GM12892 (cell line): ENCODE measurements around the gene ZNF414.

Experiments
- POLR2A ChIP-seq: IDR thresholded peaks from 2 replicates; pipeline ENCODE4 v1.6.1; 2011; ENCODE audit warnings: low read depth, low read length, control low read depth
- POLR2AphosphoS5 ChIP-seq: IDR thresholded peaks from 2 replicates; pipeline ENCODE4 v1.6.1; 2011; ENCODE audit warnings: low read depth, low read length, control low read depth
- TAF1 ChIP-seq: IDR thresholded peaks from 2 replicates; pipeline ENCODE4 v1.6.1; 2011; ENCODE audit warnings: low read depth, mild to moderate bottlenecking, control low read depth, low read length, borderline replicate concordance

GRCh38 chr19:8463365-8463764 is 50.6 kb downstream of the ZNF414 start:
- TF ChIP-seq POLR2A: no peak
- no peak for TF ChIP-seq TAF1
- no peak for TF ChIP-seq POLR2AphosphoS5
